GM23338 (cell line): ENCODE results near the gene GATM. TPM values are rescaled to one million over a fixed set of nuclear protein-coding genes. Genes with fewer than 3 reads are reported as not detected.

Source experiments
- ATAC-seq: fragments of 200-7000 bp; cut with Tn5 transposase; 3 replicates; pipeline ENCODE4 v1.9.1; 2020
- DNase-seq: peaks from one replicate; pipeline ENCODE4 v3.0.0-alpha.2; 2015; ENCODE audit warnings: low spot score
- H2AFZ ChIP-seq: fragments of 200-600 bp; sonication (generic); 2 replicates; pipeline ENCODE4 v1.8.0; 2016; ENCODE audit warnings: antibody characterized with exemption, mild to moderate bottlenecking, moderate library complexity
- H3F3A ChIP-seq: fragments of 200-600 bp; sonication (generic); replicated peaks from 2 replicates; pipeline ENCODE4 v1.8.0; 2017; ENCODE audit warnings: antibody characterized with exemption, mixed run types, low read depth
- H3K27ac ChIP-seq: fragments of 200-600 bp; sonication (generic); 2 replicates; pipeline ENCODE4 v1.6.1; 2016; ENCODE audit warnings: low read depth
- H3K27me3 ChIP-seq: fragments of 200-600 bp; sonication (generic); 2 replicates; pipeline ENCODE4 v1.8.0; 2016; ENCODE audit warnings: mild to moderate bottlenecking, mixed run types, moderate library complexity; ENCODE audit not compliant: insufficient read depth
- H3K36me3 ChIP-seq: fragments of 200-600 bp; sonication (generic); 2 replicates; pipeline ENCODE4 v1.8.0; 2016; ENCODE audit warnings: mild to moderate bottlenecking; ENCODE audit not compliant: insufficient read depth
- H3K4me1 ChIP-seq: fragments of 200-600 bp; sonication (generic); 2 replicates; pipeline ENCODE4 v1.8.0; 2016; ENCODE audit warnings: mild to moderate bottlenecking, moderate library complexity; ENCODE audit not compliant: insufficient read depth
- H3K4me2 ChIP-seq: fragments of 200-600 bp; sonication (generic); 2 replicates; pipeline ENCODE4 v1.7.1; 2017; ENCODE audit warnings: mixed run types
- H3K4me3 ChIP-seq: fragments of 200-600 bp; sonication (generic); 2 replicates; pipeline ENCODE4 v1.6.1; 2016; ENCODE audit warnings: mixed run types
- H3K79me2 ChIP-seq: fragments of 200-600 bp; sonication (generic); replicated peaks from 2 replicates; pipeline ENCODE4 v1.8.0; 2017; ENCODE audit warnings: mild to moderate bottlenecking; ENCODE audit not compliant: insufficient read depth
- H3K9me2 ChIP-seq: fragments of 200-600 bp; sonication (generic); 2 replicates; pipeline ENCODE4 v1.8.0; 2017; ENCODE audit not compliant: insufficient read depth
- H4K20me1 ChIP-seq: fragments of 200-600 bp; sonication (generic); replicated peaks from 2 replicates; pipeline ENCODE4 v1.8.0; 2017; ENCODE audit warnings: mild to moderate bottlenecking; ENCODE audit not compliant: insufficient read depth
- H3K27ac Mint-ChIP-seq: 2 replicates; pipeline ENCODE4 v1.8.0; 2020; ENCODE audit warnings: inconsistent platforms, mild to moderate bottlenecking, moderate library complexity, mixed read lengths
- H3K27me3 Mint-ChIP-seq: 3 replicates; pipeline ENCODE4 v1.8.0; 2022; ENCODE audit warnings: low read depth, mild to moderate bottlenecking, moderate library complexity, mixed read lengths, inconsistent platforms; ENCODE audit not compliant: insufficient read depth, poor library complexity
- H3K36me3 Mint-ChIP-seq: 3 replicates; pipeline ENCODE4 v1.8.0; 2021; ENCODE audit warnings: low read depth, mild to moderate bottlenecking, inconsistent platforms, moderate library complexity, mixed read lengths
- H3K4me1 Mint-ChIP-seq: 3 replicates; pipeline ENCODE4 v1.8.0; 2020; ENCODE audit warnings: mild to moderate bottlenecking, inconsistent platforms, mixed read lengths
- H3K4me3 Mint-ChIP-seq: 3 replicates; pipeline ENCODE4 v1.8.0; 2021; ENCODE audit warnings: moderate library complexity, mild to moderate bottlenecking, inconsistent platforms, mixed read lengths
- H3K9me3 Mint-ChIP-seq: 3 replicates; pipeline ENCODE4 v1.8.0; 2020; ENCODE audit warnings: moderate library complexity, mild to moderate bottlenecking, inconsistent platforms, mixed read lengths
- CREB1 ChIP-seq: fragments of 250-450 bp; sonication (Bioruptor Pico); IDR thresholded peaks from 2 replicates; pipeline ENCODE4 v1.5.0; 2020; ENCODE audit warnings: low read depth, mild to moderate bottlenecking, moderate library complexity
- EZH2 ChIP-seq: fragments of 200-600 bp; sonication (generic); IDR thresholded peaks from one replicate; pipeline ENCODE4 v1.8.0; 2017; ENCODE audit warnings: antibody characterized with exemption, mild to moderate bottlenecking, low read depth; ENCODE audit not compliant: unreplicated experiment
- EZH2phosphoT487 ChIP-seq: fragments of 200-600 bp; sonication (generic); IDR thresholded peaks from one replicate; pipeline ENCODE4 v1.8.1; 2018; ENCODE audit warnings: antibody characterized with exemption; ENCODE audit not compliant: unreplicated experiment
- JUNB ChIP-seq: IDR thresholded peaks from one replicate; pipeline ENCODE4 v1.6.1; 2016; ENCODE audit warnings: antibody characterized with exemption; ENCODE audit not compliant: unreplicated experiment
- NANOG ChIP-seq: IDR thresholded peaks from 2 replicates; pipeline ENCODE4 v1.6.1; 2016; ENCODE audit warnings: antibody characterized with exemption, borderline replicate concordance
- POLR2AphosphoS5 ChIP-seq: IDR thresholded peaks from 2 replicates; pipeline ENCODE4 v1.6.1; 2016; ENCODE audit warnings: antibody characterized with exemption, low read depth
- STAT1 ChIP-seq: IDR thresholded peaks from one replicate; pipeline ENCODE4 v1.6.1; 2016; ENCODE audit warnings: antibody characterized with exemption; ENCODE audit not compliant: unreplicated experiment
- ZNF114 ChIP-seq: fragments of 250-450 bp; sonication (Bioruptor Pico); IDR thresholded peaks from 2 replicates; pipeline ENCODE4 v1.5.0; 2020; ENCODE audit warnings: mild to moderate bottlenecking, moderate library complexity
- ZNF331 ChIP-seq: fragments of 250-450 bp; sonication (Bioruptor Pico); IDR thresholded peaks from 2 replicates; pipeline ENCODE4 v1.5.0; 2020; ENCODE audit warnings: low read depth, mild to moderate bottlenecking, moderate library complexity
- polyA plus RNA-seq: library from polyadenylated mRNA; unstranded; fragments of >200 nt; fragmentation: Nextera tagmentation; extraction: Ambion mirVana; gene quantifications from 2 replicates; pipeline ENCODE4 v1.2.1, GENCODE V29; 2016
- total RNA-seq: library from RNA; depleted of rRNA; stranded (reverse); fragments of >200 nt; shearing (Covaris generic); gene quantifications from 2 replicates; pipeline ENCODE4 v1.2.3, GENCODE V29; 2014
- TF ChIP-seq, protein P1 (sequence below): fragments of 250-450 bp; sonication (Bioruptor Pico); IDR thresholded peaks from 2 replicates; pipeline ENCODE4 v1.5.0; 2020; ENCODE audit warnings: mild to moderate bottlenecking, moderate library complexity
- TF ChIP-seq, protein P2 (sequence below): IDR thresholded peaks from 2 replicates; pipeline ENCODE4 v1.6.1; 2016; ENCODE audit warnings: antibody characterized with exemption
- TF ChIP-seq, protein P3 (sequence below): IDR thresholded peaks from one replicate; pipeline ENCODE4 v1.6.1; 2018; ENCODE audit warnings: antibody characterized with exemption; ENCODE audit not compliant: unreplicated experiment
- TF ChIP-seq, protein P4 (sequence below), 2 experiments: fragments of 200-600 bp in 1 of 2; sonication (generic) in 1 of 2; conservative IDR thresholded peaks; 2 replicates each; pipeline versions ENCODE4 v1.5.1 to v1.6.1; 2016 to 2017; ENCODE audit warnings: antibody characterized with exemption in 2 of 2, low read depth in 2 of 2, mild to moderate bottlenecking in 2 of 2, moderate library complexity in 1 of 2

The GATM gene
- total and polyA plus RNA-seq, 2 experiments from 2014 or later, result 8.5 to 17.5 TPM

DNA sequence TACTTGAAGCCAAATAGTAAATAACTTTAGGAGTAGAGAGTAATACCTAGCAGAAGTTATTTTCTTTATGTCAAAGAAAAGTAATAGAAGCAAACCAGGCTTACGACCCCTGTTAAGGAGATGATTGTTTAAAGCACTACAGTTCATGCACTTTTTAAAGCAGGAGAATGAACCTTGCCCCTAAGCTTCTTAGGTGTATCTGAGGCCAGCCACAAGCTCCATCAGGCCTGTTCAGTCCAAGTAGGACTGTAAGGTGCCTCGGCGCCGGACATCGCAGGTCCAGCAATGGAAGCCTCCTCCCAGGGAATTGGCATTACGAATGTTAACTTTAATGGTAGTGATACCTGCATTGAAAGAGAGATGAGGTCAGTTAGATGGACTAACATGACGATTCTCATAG lies 16.5 kb downstream of the GATM start (continued):
- no peak for TF ChIP-seq NANOG
- no peak for TF ChIP-seq ZNF331
- no peak for TF ChIP-seq EZH2
- TF ChIP-seq CREB1 (CRISPR knock-in tag), result no peak

DNA sequence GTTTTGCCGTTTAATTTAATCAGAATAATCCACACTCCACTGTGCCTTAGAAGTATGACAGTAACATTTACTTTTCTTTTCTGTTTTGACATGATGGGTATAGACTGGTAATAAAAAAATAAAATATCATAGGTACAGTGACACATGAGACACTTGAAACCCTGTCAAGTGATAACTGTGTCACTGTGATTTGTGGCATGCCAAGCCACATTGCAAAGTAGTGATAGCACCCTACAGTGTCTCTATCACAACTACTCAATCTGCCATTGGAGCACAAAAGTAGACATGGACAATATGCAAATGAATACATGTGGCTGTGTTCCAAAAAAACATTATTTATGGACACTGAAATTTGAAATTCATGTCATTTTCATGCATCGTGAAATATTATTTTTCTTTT lies 22.5 kb downstream of the GATM start:
- Histone ChIP-seq H3K4me2 (no peak overlapping the region), H3K4me3 (no peak overlapping the region), H3K27me3 (no peaks in the 10 kb centered on the region), H3K9me2 (no peaks in the 10 kb centered on the region), H2AFZ (no peak overlapping the region), H3K36me3 (no peaks in the 10 kb centered on the region), H3K4me1 (no peaks in the 10 kb centered on the region), H3F3A (no peaks in the 10 kb centered on the region), H3K27ac (no peak overlapping the region), H4K20me1 (no peaks in the 10 kb centered on the region), H3K79me2 (no peaks in the 10 kb centered on the region)
- no peak for TF ChIP-seq NANOG
- TF ChIP-seq, protein P1, sequence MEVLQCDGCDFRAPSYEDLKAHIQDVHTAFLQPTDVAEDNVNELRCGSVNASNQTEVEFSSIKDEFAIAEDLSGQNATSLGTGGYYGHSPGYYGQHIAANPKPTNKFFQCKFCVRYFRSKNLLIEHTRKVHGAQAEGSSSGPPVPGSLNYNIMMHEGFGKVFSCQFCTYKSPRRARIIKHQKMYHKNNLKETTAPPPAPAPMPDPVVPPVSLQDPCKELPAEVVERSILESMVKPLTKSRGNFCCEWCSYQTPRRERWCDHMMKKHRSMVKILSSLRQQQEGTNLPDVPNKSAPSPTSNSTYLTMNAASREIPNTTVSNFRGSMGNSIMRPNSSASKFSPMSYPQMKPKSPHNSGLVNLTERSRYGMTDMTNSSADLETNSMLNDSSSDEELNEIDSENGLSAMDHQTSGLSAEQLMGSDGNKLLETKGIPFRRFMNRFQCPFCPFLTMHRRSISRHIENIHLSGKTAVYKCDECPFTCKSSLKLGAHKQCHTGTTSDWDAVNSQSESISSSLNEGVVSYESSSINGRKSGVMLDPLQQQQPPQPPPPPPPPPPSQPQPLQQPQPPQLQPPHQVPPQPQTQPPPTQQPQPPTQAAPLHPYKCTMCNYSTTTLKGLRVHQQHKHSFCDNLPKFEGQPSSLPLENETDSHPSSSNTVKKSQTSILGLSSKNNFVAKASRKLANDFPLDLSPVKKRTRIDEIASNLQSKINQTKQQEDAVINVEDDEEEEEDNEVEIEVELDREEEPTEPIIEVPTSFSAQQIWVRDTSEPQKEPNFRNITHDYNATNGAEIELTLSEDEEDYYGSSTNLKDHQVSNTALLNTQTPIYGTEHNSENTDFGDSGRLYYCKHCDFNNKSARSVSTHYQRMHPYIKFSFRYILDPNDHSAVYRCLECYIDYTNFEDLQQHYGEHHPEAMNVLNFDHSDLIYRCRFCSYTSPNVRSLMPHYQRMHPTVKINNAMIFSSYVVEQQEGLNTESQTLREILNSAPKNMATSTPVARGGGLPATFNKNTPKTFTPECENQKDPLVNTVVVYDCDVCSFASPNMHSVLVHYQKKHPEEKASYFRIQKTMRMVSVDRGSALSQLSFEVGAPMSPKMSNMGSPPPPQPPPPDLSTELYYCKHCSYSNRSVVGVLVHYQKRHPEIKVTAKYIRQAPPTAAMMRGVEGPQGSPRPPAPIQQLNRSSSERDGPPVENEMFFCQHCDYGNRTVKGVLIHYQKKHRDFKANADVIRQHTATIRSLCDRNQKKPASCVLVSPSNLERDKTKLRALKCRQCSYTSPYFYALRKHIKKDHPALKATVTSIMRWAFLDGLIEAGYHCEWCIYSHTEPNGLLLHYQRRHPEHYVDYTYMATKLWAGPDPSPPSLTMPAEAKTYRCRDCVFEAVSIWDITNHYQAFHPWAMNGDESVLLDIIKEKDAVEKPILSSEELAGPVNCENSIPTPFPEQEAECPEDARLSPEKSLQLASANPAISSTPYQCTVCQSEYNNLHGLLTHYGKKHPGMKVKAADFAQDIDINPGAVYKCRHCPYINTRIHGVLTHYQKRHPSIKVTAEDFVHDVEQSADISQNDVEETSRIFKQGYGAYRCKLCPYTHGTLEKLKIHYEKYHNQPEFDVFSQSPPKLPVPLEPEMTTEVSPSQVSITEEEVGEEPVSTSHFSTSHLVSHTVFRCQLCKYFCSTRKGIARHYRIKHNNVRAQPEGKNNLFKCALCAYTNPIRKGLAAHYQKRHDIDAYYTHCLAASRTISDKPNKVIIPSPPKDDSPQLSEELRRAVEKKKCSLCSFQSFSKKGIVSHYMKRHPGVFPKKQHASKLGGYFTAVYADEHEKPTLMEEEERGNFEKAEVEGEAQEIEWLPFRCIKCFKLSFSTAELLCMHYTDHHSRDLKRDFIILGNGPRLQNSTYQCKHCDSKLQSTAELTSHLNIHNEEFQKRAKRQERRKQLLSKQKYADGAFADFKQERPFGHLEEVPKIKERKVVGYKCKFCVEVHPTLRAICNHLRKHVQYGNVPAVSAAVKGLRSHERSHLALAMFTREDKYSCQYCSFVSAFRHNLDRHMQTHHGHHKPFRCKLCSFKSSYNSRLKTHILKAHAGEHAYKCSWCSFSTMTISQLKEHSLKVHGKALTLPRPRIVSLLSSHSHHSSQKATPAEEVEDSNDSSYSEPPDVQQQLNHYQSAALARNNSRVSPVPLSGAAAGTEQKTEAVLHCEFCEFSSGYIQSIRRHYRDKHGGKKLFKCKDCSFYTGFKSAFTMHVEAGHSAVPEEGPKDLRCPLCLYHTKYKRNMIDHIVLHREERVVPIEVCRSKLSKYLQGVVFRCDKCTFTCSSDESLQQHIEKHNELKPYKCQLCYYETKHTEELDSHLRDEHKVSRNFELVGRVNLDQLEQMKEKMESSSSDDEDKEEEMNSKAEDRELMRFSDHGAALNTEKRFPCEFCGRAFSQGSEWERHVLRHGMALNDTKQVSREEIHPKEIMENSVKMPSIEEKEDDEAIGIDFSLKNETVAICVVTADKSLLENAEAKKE (CRISPR knock-in tag), result no peak
- no peak for TF ChIP-seq CREB1 (CRISPR knock-in tag)
- TF ChIP-seq, protein P2, sequence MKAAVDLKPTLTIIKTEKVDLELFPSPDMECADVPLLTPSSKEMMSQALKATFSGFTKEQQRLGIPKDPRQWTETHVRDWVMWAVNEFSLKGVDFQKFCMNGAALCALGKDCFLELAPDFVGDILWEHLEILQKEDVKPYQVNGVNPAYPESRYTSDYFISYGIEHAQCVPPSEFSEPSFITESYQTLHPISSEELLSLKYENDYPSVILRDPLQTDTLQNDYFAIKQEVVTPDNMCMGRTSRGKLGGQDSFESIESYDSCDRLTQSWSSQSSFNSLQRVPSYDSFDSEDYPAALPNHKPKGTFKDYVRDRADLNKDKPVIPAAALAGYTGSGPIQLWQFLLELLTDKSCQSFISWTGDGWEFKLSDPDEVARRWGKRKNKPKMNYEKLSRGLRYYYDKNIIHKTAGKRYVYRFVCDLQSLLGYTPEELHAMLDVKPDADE, result no peak
- TF ChIP-seq ZNF331, result no peak
- TF ChIP-seq, protein P3, sequence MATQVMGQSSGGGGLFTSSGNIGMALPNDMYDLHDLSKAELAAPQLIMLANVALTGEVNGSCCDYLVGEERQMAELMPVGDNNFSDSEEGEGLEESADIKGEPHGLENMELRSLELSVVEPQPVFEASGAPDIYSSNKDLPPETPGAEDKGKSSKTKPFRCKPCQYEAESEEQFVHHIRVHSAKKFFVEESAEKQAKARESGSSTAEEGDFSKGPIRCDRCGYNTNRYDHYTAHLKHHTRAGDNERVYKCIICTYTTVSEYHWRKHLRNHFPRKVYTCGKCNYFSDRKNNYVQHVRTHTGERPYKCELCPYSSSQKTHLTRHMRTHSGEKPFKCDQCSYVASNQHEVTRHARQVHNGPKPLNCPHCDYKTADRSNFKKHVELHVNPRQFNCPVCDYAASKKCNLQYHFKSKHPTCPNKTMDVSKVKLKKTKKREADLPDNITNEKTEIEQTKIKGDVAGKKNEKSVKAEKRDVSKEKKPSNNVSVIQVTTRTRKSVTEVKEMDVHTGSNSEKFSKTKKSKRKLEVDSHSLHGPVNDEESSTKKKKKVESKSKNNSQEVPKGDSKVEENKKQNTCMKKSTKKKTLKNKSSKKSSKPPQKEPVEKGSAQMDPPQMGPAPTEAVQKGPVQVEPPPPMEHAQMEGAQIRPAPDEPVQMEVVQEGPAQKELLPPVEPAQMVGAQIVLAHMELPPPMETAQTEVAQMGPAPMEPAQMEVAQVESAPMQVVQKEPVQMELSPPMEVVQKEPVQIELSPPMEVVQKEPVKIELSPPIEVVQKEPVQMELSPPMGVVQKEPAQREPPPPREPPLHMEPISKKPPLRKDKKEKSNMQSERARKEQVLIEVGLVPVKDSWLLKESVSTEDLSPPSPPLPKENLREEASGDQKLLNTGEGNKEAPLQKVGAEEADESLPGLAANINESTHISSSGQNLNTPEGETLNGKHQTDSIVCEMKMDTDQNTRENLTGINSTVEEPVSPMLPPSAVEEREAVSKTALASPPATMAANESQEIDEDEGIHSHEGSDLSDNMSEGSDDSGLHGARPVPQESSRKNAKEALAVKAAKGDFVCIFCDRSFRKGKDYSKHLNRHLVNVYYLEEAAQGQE, result no peak
- no peak for TF ChIP-seq POLR2AphosphoS5
- TF ChIP-seq STAT1, result no peak
- TF ChIP-seq ZNF114, result no peak
- TF ChIP-seq JUNB, result no peak
- no peak for TF ChIP-seq EZH2phosphoT487
- TF ChIP-seq, protein P4, sequence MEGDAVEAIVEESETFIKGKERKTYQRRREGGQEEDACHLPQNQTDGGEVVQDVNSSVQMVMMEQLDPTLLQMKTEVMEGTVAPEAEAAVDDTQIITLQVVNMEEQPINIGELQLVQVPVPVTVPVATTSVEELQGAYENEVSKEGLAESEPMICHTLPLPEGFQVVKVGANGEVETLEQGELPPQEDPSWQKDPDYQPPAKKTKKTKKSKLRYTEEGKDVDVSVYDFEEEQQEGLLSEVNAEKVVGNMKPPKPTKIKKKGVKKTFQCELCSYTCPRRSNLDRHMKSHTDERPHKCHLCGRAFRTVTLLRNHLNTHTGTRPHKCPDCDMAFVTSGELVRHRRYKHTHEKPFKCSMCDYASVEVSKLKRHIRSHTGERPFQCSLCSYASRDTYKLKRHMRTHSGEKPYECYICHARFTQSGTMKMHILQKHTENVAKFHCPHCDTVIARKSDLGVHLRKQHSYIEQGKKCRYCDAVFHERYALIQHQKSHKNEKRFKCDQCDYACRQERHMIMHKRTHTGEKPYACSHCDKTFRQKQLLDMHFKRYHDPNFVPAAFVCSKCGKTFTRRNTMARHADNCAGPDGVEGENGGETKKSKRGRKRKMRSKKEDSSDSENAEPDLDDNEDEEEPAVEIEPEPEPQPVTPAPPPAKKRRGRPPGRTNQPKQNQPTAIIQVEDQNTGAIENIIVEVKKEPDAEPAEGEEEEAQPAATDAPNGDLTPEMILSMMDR (conservative IDR thresholded peaks at IDR 0.05; ENCODE audit: low read depth in 2 of 2), result no peak
- no peak for TF ChIP-seq EZH2
- DNase-seq (no peak), ATAC-seq (no peak)
- H3K4me1 Mint-ChIP-seq, result no peaks in the 10 kb centered on the region
- no peaks in the 10 kb centered on the region for H3K36me3 Mint-ChIP-seq
- no peaks in the 10 kb centered on the region for H3K9me3 Mint-ChIP-seq
- no peak overlapping the region for H3K4me3 Mint-ChIP-seq
- no peak overlapping the region for H3K27ac Mint-ChIP-seq
- H3K27me3 Mint-ChIP-seq, result no peaks in the 10 kb centered on the region
